ENCODE results near the gene HEATR5B. TPM values are rescaled to one million over a fixed set of nuclear protein-coding genes. Genes with fewer than 3 reads are reported as not detected.

HEATR5B gene
- total RNA-seq, 1 donor from 2014 or later: 26.3 TPM

DNA sequence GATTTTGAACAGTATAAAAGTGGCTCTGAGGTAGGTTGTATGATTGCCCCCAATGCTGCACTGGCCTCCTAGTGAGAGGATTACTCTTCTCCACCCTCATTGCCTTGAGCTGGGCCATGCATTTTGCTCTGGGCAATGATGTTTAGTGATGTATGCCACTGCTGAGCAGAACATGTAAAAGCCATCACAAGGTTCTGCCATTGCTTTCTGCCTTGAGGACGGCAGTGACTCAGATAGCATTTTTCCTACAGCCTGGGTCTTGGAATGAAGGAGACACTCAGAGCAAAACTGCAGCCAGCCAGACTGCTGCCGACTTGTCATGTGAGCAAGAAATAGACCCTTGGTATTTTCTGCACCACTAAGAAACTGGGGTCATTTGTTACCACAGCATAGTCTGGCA, 27.8 kb upstream of the HEATR5B start:
- Mint-ChIP-seq H3K9me3 (ENCODE audit: unreplicated experiment) (no peaks in the 10 kb centered on the region), H3K27me3 (ENCODE audit: unreplicated experiment) (no peaks in the 10 kb centered on the region), H3K4me3 (ENCODE audit: unreplicated experiment) (no peak overlapping the region), H3K36me3 (ENCODE audit: low read depth, unreplicated experiment) (peaks cover 12% of the 10 kb centered on the region), H3K4me1 (ENCODE audit: unreplicated experiment) (peaks cover 9% of the 10 kb centered on the region), H3K27ac (ENCODE audit: unreplicated experiment) (no peak overlapping the region)
- TF ChIP-seq, protein P1, sequence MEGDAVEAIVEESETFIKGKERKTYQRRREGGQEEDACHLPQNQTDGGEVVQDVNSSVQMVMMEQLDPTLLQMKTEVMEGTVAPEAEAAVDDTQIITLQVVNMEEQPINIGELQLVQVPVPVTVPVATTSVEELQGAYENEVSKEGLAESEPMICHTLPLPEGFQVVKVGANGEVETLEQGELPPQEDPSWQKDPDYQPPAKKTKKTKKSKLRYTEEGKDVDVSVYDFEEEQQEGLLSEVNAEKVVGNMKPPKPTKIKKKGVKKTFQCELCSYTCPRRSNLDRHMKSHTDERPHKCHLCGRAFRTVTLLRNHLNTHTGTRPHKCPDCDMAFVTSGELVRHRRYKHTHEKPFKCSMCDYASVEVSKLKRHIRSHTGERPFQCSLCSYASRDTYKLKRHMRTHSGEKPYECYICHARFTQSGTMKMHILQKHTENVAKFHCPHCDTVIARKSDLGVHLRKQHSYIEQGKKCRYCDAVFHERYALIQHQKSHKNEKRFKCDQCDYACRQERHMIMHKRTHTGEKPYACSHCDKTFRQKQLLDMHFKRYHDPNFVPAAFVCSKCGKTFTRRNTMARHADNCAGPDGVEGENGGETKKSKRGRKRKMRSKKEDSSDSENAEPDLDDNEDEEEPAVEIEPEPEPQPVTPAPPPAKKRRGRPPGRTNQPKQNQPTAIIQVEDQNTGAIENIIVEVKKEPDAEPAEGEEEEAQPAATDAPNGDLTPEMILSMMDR (IDR thresholded peaks at IDR 0.05; ENCODE audit: unreplicated experiment): no peak
- DNase-seq (ENCODE audit: low spot score): no peak

DNA sequence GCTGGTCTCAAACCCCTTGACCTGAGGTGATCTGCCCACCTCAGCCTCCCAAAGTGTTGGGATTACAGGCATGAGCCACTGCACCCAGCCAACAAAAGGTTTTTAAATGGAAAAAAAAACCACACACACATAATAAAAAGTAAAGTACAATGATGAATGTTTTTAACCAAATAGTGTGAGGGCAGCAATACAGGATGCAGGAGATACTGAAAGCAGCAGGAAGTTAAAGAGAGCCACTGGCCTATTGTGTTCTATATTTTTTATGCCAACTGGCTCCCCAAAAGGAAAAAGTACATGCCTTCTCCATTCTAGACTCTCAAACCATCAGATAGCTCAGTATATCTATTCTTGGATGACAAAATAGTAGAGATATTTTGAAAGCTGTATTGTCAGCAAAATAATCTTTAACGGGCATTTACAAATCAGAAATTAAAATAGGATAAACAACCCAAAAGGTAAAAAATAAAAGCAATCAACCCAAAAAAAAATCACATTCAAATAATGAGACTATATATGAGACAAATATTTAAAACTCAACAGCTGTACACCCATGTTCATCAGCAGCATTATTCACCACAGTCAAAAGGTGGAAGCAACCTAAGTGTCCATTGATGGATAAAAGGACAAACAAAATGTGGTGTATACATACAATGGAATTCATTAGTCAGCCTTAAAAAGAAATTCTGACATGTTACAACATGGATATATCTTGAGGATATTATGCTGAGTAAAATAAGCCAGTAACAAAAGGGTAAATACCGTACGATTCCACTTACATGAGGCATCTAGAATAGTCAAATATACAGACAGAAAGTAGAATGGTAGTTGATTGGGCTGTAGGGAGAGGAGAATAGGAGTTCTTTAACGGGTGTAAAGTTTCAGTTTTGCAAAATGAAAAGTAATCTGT, 26.4 kb upstream of the HEATR5B start:
- Mint-ChIP-seq H3K9me3 (ENCODE audit: unreplicated experiment) (no peaks in the 10 kb centered on the region), H3K4me1 (ENCODE audit: unreplicated experiment) (peaks cover 9% of the 10 kb centered on the region), H3K36me3 (ENCODE audit: low read depth, unreplicated experiment) (peaks cover 21% of the 10 kb centered on the region), H3K4me3 (ENCODE audit: unreplicated experiment) (no peak overlapping the region), H3K27me3 (ENCODE audit: unreplicated experiment) (no peaks in the 10 kb centered on the region), H3K27ac (ENCODE audit: unreplicated experiment) (no peak overlapping the region)
- TF ChIP-seq, protein P1 (IDR thresholded peaks at IDR 0.05; ENCODE audit: unreplicated experiment): no peak
- DNase-seq (ENCODE audit: low spot score): no peak

DNA sequence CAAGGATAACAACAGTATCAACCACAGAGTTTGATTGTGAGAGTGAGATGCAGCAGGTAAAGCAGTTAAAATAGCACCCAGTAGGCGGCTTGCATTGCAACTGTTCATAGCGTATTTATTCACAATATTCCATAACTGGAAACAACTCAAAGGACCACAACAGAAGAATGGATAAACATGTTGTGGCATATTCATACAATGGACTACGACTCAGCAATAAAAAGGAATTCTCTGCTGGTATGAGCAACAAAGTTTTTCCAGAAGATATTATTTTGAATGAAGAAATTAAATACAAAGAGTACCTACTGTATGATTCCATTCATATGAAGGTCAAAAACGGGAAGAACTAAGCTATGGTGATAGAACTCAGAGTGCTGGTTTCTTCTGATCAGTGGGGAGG, 25.4 kb upstream of the HEATR5B start:
- Mint-ChIP-seq H3K4me3 (ENCODE audit: unreplicated experiment) (no peak overlapping the region), H3K27ac (ENCODE audit: unreplicated experiment) (no peak overlapping the region), H3K9me3 (ENCODE audit: unreplicated experiment) (no peaks in the 10 kb centered on the region), H3K36me3 (ENCODE audit: low read depth, unreplicated experiment) (peaks cover 24% of the 10 kb centered on the region), H3K4me1 (ENCODE audit: unreplicated experiment) (peaks cover 9% of the 10 kb centered on the region), H3K27me3 (ENCODE audit: unreplicated experiment) (no peaks in the 10 kb centered on the region)
- no peak for DNase-seq (ENCODE audit: low spot score)
- TF ChIP-seq, protein P1 (IDR thresholded peaks at IDR 0.05; ENCODE audit: unreplicated experiment): no peak

DNA sequence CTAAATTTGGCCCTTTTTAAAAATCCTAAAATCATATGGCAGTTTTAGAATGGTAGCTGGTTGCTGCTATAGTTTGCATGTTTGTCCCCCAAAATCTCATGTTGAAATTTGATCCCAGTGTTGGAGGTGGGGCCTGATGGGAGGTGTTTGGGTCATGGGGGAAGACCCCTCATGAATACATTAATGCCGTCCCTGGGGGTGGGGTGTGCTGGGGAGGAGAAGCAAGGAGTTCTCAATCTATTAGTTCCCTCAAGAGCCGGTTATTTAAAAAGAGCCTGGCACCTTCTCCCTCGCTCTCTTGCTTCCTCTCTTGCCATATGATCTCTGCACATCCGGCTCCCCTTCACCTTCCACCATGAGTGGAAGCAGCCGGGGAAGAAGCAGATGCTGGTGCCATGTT, 21.0 kb upstream of the HEATR5B start:
- DNase-seq (ENCODE audit: low spot score): no peak
- H3K9me3 Mint-ChIP-seq (ENCODE audit: unreplicated experiment): no peaks in the 10 kb centered on the region
- no peak overlapping the region for H3K4me3 Mint-ChIP-seq (ENCODE audit: unreplicated experiment)
- no peaks in the 10 kb centered on the region for H3K27me3 Mint-ChIP-seq (ENCODE audit: unreplicated experiment)
- TF ChIP-seq, protein P1 (IDR thresholded peaks at IDR 0.05; ENCODE audit: unreplicated experiment): no peak
- H3K4me1 Mint-ChIP-seq (ENCODE audit: unreplicated experiment): peaks cover under 1% of the 10 kb centered on the region
- H3K36me3 Mint-ChIP-seq (ENCODE audit: low read depth, unreplicated experiment): peaks cover 24% of the 10 kb centered on the region
- H3K27ac Mint-ChIP-seq (ENCODE audit: unreplicated experiment): no peak overlapping the region

DNA sequence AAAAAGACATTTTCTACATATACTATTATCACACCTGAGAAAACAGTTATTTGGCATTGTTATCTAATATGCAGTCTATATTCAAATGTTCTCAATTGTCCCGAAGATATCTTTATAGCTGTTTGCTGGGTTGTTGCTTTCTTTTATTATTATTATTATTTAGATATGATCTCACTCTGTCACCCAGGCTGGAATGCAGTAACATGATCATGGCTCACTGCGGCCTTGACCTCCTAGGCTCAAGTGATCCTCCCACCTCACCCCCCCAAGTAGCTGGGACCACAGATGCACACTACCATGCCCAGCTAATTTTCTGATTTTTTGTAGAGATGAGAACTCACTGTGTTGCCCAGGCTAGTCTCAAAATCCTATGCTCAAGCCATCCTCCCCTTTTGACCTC, 20.0 kb upstream of the HEATR5B start:
- Mint-ChIP-seq H3K4me3 (ENCODE audit: unreplicated experiment) (no peak overlapping the region), H3K27me3 (ENCODE audit: unreplicated experiment) (no peaks in the 10 kb centered on the region), H3K9me3 (ENCODE audit: unreplicated experiment) (no peaks in the 10 kb centered on the region), H3K27ac (ENCODE audit: unreplicated experiment) (no peak overlapping the region), H3K36me3 (ENCODE audit: low read depth, unreplicated experiment) (peaks cover 26% of the 10 kb centered on the region), H3K4me1 (ENCODE audit: unreplicated experiment) (no peaks in the 10 kb centered on the region)
- no peak for DNase-seq (ENCODE audit: low spot score)
- TF ChIP-seq, protein P1 (IDR thresholded peaks at IDR 0.05; ENCODE audit: unreplicated experiment): no peak
